ENCODE measurements around the gene PATZ1. TPM values are rescaled to one million over a fixed set of nuclear protein-coding genes. Genes with fewer than 3 reads are reported as not detected.

PATZ1 gene
- total and polyA plus RNA-seq, 9 of the 15 experiments (the other 6 are each of a cell fraction or from before 2014, with no cell fraction given): 0.63 to 7.8 (median 4.2) TPM

- H4K20me1 ChIP-seq (replicated peaks; ENCODE audit: control insufficient read depth, insufficient read depth, low read length): no peaks in the 10 kb centered on the region
- FAIRE-seq (no peak), DNase-seq (ENCODE audit: extremely low read depth in 1 of 4, low spot score in 3 of 4) (no peak)
Measured at GRCh38 chr22:31329453-31330215, 16.5 kb downstream of the PATZ1 start.

More at GRCh38 chr22:31329453-31330215, 16.5 kb downstream of the PATZ1 start:
- Histone ChIP-seq H3K9me3 (replicated peaks; ENCODE audit: control insufficient read depth, insufficient read depth, low read depth, low read length) (no peaks in the 10 kb centered on the region), H2AFZ (ENCODE audit: low read depth, low read length) (no peak overlapping the region), H3K4me2 (ENCODE audit: insufficient read depth, low read length) (no peak overlapping the region), H3K4me1 (replicated peaks in 1 of 2; ENCODE audit: control insufficient read depth in 2 of 2, insufficient read depth in 2 of 2, low read length in 2 of 2) (no peaks in the 10 kb centered on the region; a peak in 1 of 5 replicates), H3K4me3 (no peak overlapping the region), H3K9ac (ENCODE audit: insufficient read depth in 1 of 2, low read depth in 2 of 2, low read length in 2 of 2) (no peak overlapping the region), H3K27ac (ENCODE audit: extremely low read depth, low read depth, low read length) (no peak overlapping the region), H3K36me3 (ENCODE audit: control insufficient read depth, insufficient read depth, low read length) (peaks cover 21% of the 10 kb centered on the region; the same call in 2 of the 3 replicates), H3K79me2 (ENCODE audit: control insufficient read depth, insufficient read depth, low read length) (no peaks in the 10 kb centered on the region), H3K27me3 (ENCODE audit: control insufficient read depth in 2 of 2, insufficient read depth in 2 of 2, low read length in 2 of 2) (no peaks in the 10 kb centered on the region), H3K9me1 (ENCODE audit: control insufficient read depth, insufficient read depth, low read length) (no peaks in the 10 kb centered on the region)
- ChIA-PET CTCF (ENCODE audit: low intra/inter-chr PET ratio) (no interaction called here), POLR2A (no interaction called here)
- no peak for ATAC-seq
- BruUV-seq (replicated peaks): no TSS peak
- WGBS (ENCODE audit: insufficient coverage, low coverage, missing lambda C conversion rate): 54% methylated on average over 9 of the region's 9 CpGs
- intact Hi-C loops (cut with micrococcal nuclease): no loop called here
- TF ChIP-seq STAG1 (CRISPR knock-in tag; IDR thresholded peaks at IDR 0.05; ENCODE audit: borderline replicate concordance): no peak
- TF ChIP-seq BRCA1 (IDR thresholded peaks at IDR 0.05): no peak
- TF ChIP-seq BRCA1 (CRISPR knock-in tag; IDR thresholded peaks at IDR 0.05): no peak
- TF ChIP-seq MXD1 (CRISPR knock-in tag; IDR thresholded peaks at IDR 0.05; ENCODE audit: borderline replicate concordance, poor library complexity, severe bottlenecking): no peak
- TF ChIP-seq ZNF212 (CRISPR knock-in tag; IDR thresholded peaks at IDR 0.05): no peak
- TF ChIP-seq MAZ (CRISPR knock-in tag; conservative IDR thresholded peaks at IDR 0.05 in 1 of 2, IDR thresholded peaks at IDR 0.05 in 1 of 2): no peak
- no peak for TF ChIP-seq RBM15 (IDR thresholded peaks at IDR 0.05; ENCODE audit: insufficient read depth, low read length)
- no peak for TF ChIP-seq SIN3B (IDR thresholded peaks at IDR 0.05; ENCODE audit: low read depth)
- in situ Hi-C loops (cut with MboI): no loop called here

All from K562 (cell line).